ENCODE data around the gene TRIM33.

DNA sequence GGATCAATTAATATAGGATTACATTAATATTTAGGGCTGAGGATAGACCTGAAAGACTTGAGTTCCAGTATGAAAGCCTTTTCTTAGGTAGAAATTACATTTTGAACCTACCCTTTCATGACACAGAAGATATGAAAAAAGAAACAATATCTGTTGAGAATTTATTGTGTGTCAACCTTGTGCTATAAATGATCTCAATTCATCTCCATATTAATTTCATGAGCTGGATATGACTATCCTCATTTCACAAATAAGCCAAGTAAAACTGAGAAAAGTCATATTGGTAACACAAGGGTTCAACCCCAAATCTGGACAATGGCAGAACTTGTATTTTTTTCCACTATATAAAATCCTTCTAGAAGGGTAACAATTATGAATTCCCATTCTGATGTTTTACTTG lies 120.0 kb downstream of the TRIM33 start:
- TF ChIP-seq, protein P1, sequence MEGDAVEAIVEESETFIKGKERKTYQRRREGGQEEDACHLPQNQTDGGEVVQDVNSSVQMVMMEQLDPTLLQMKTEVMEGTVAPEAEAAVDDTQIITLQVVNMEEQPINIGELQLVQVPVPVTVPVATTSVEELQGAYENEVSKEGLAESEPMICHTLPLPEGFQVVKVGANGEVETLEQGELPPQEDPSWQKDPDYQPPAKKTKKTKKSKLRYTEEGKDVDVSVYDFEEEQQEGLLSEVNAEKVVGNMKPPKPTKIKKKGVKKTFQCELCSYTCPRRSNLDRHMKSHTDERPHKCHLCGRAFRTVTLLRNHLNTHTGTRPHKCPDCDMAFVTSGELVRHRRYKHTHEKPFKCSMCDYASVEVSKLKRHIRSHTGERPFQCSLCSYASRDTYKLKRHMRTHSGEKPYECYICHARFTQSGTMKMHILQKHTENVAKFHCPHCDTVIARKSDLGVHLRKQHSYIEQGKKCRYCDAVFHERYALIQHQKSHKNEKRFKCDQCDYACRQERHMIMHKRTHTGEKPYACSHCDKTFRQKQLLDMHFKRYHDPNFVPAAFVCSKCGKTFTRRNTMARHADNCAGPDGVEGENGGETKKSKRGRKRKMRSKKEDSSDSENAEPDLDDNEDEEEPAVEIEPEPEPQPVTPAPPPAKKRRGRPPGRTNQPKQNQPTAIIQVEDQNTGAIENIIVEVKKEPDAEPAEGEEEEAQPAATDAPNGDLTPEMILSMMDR (IDR thresholded peaks at IDR 0.05) = no peak
- no peak for TF ChIP-seq POLR2A (IDR thresholded peaks at IDR 0.05)

Data from adrenal gland (tissue), 5 donors.